ENCODE measurements around the gene NFIX. TPM values are rescaled to one million over a fixed set of nuclear protein-coding genes. Genes with fewer than 3 reads are reported as not detected.

Gene NFIX
- total and polyA plus RNA-seq, 2 donors (not counting 1 experiment from before 2014, with no cell fraction given), result 0.69 to 5.6 TPM

GRCh38 chr19:13085666-13086065 is 90.4 kb downstream of the NFIX start:
- DNase-seq, result no peak
- ChIA-PET CTCF (interaction anchor here (0.8 to 1.9 kb wide), 6 partner anchors 9 to 193 kb away, joined by 3 to 8 read pairs (median 4); no protein-coding TSS in a partner anchor), POLR2A (interaction anchor here (0.5 kb wide), 1 partner anchor 15 kb away, joined by 6 read pairs; no protein-coding TSS in a partner anchor)
- H3K9me3 ChIP-seq (ENCODE audit: control extremely low read depth in 1 of 3, control insufficient read depth in 2 of 3, insufficient read depth in 1 of 3, low read length in 2 of 3), result no peaks in the 10 kb centered on the region
- no peaks in the 10 kb centered on the region for H3K36me3 ChIP-seq (replicated peaks in 1 of 2; ENCODE audit: control extremely low read depth in 1 of 2, control insufficient read depth in 1 of 2, extremely low read depth in 1 of 2, insufficient read depth in 2 of 2, low read length in 1 of 2)
- Mint-ChIP-seq H3K27ac (no peak overlapping the region), H3K4me3 (no peak overlapping the region), H3K27me3 (peaks cover 4% of the 10 kb centered on the region), H3K9me3 (ENCODE audit: insufficient read depth) (no peaks in the 10 kb centered on the region), H3K4me1 (no peaks in the 10 kb centered on the region)
- no peaks in the 10 kb centered on the region for H3K79me2 ChIP-seq (ENCODE audit: control insufficient read depth, insufficient read depth, low read length)
- intact Hi-C loops (cut with micrococcal nuclease), result no loop called here
- 60% methylated on average over 7 of the region's 7 CpGs for WGBS (ENCODE audit: insufficient coverage)
- H3K4me3 ChIP-seq (ENCODE audit: control extremely low read depth in 1 of 5, extremely low read depth in 1 of 5, insufficient read depth in 1 of 5, low read depth in 2 of 5, low read length in 4 of 5), result no peak overlapping the region
- no peaks in the 10 kb centered on the region for H3K4me1 ChIP-seq (ENCODE audit: control insufficient read depth in 2 of 2, insufficient read depth in 2 of 2, low read length in 2 of 2)
- H2AFZ ChIP-seq (ENCODE audit: insufficient read depth, low read depth, low read length, poor library complexity, severe bottlenecking), result no peak overlapping the region
- H4K20me1 ChIP-seq (ENCODE audit: control insufficient read depth, insufficient read depth, low read length, poor library complexity, severe bottlenecking), result no peaks in the 10 kb centered on the region
- TF ChIP-seq EZH2 (IDR thresholded peaks at IDR 0.05; ENCODE audit: borderline replicate concordance, insufficient read depth, low read depth, low read length, poor library complexity, severe bottlenecking) (no peak), CTCF (IDR thresholded peaks at IDR 0.05) (no peak)
- no peak for ATAC-seq (ENCODE audit: low read depth)
- H3K4me2 ChIP-seq (replicated peaks; ENCODE audit: low read depth, low read length, poor library complexity, severe bottlenecking), result no peak overlapping the region
- H3K27ac ChIP-seq (ENCODE audit: low read length in 2 of 2), result no peak overlapping the region
- H3K27me3 ChIP-seq (replicated peaks in 1 of 4; ENCODE audit: control extremely low read depth in 1 of 4, control insufficient read depth in 3 of 4, insufficient read depth in 4 of 4, low read length in 3 of 4), result no peaks in the 10 kb centered on the region
- no peak overlapping the region for H3K9ac ChIP-seq (ENCODE audit: low read length)

- Histone ChIP-seq H3K27me3 (replicated peaks in 1 of 4; ENCODE audit: control extremely low read depth in 1 of 4, control insufficient read depth in 3 of 4, insufficient read depth in 4 of 4, low read length in 3 of 4) (no peaks in the 10 kb centered on the region), H2AFZ (ENCODE audit: insufficient read depth, low read depth, low read length, poor library complexity, severe bottlenecking) (no peak overlapping the region), H3K27ac (ENCODE audit: low read length in 2 of 2) (no peak overlapping the region), H3K9ac (ENCODE audit: low read length) (no peak overlapping the region), H3K4me3 (ENCODE audit: control extremely low read depth in 1 of 5, extremely low read depth in 1 of 5, insufficient read depth in 1 of 5, low read depth in 2 of 5, low read length in 4 of 5) (no peak overlapping the region), H3K79me2 (ENCODE audit: control insufficient read depth, insufficient read depth, low read length) (no peaks in the 10 kb centered on the region), H3K9me3 (ENCODE audit: control extremely low read depth in 1 of 3, control insufficient read depth in 2 of 3, insufficient read depth in 1 of 3, low read length in 2 of 3) (no peaks in the 10 kb centered on the region), H3K36me3 (replicated peaks in 1 of 2; ENCODE audit: control extremely low read depth in 1 of 2, control insufficient read depth in 1 of 2, extremely low read depth in 1 of 2, insufficient read depth in 2 of 2, low read length in 1 of 2) (no peaks in the 10 kb centered on the region), H3K4me2 (replicated peaks; ENCODE audit: low read depth, low read length, poor library complexity, severe bottlenecking) (no peak overlapping the region), H3K4me1 (ENCODE audit: control insufficient read depth in 2 of 2, insufficient read depth in 2 of 2, low read length in 2 of 2) (no peaks in the 10 kb centered on the region), H4K20me1 (ENCODE audit: control insufficient read depth, insufficient read depth, low read length, poor library complexity, severe bottlenecking) (no peaks in the 10 kb centered on the region)
- TF ChIP-seq EZH2 (IDR thresholded peaks at IDR 0.05; ENCODE audit: borderline replicate concordance, insufficient read depth, low read depth, low read length, poor library complexity, severe bottlenecking) (no peak), CTCF (IDR thresholded peaks at IDR 0.05) (no peak)
- CTCF ChIA-PET, result interaction anchor here (0.8 to 1.9 kb wide), 6 partner anchors 9 to 121 kb away, joined by 3 to 12 read pairs (median 4); no protein-coding TSS in a partner anchor
- WGBS (ENCODE audit: insufficient coverage), result 100% methylated on average over 1 of the region's 2 CpGs
- H3K4me3 Mint-ChIP-seq, result no peak overlapping the region
- POLR2A ChIA-PET, result interaction anchor here (0.5 kb wide), 1 partner anchor 15 kb away, joined by 6 read pairs; no protein-coding TSS in a partner anchor
- ATAC-seq (ENCODE audit: low read depth) (no peak), DNase-seq (no peak)
- H3K4me1 Mint-ChIP-seq, result no peaks in the 10 kb centered on the region
- intact Hi-C loops (cut with micrococcal nuclease), result no loop called here
- H3K9me3 Mint-ChIP-seq (ENCODE audit: insufficient read depth), result no peaks in the 10 kb centered on the region
- H3K27ac Mint-ChIP-seq, result no peak overlapping the region
- H3K27me3 Mint-ChIP-seq, result peaks cover 4% of the 10 kb centered on the region
Observed at GRCh38 chr19:13086341-13086740, 91.1 kb downstream of the NFIX start.
